Endothelial cell of umbilical vein (primary cell): ENCODE data around the gene CBS. TPM values are rescaled to one million over a fixed set of nuclear protein-coding genes. Genes with fewer than 3 reads are reported as not detected.

Source experiments
- BruUV-seq: library from RNA; stranded (reverse); fragments of 400-500 nt; replicated peaks from 2 replicates; lab custom pipeline; 2021; lab: Mats Ljungman, UMichigan
- CTCF ChIA-PET: fragments of 300-600, 350-600 bp; sonication (Branson Sonifier 250); formaldehyde crosslinking; loops from one replicate; lab custom pipeline; 2021; ENCODE audit warnings: antibody characterized with exemption, inconsistent platforms; lab: Charles Lee
- POLR2A ChIA-PET: fragments of 300-600, 350-600 bp; sonication (Branson Sonifier 250); formaldehyde crosslinking; loops from one replicate; lab custom pipeline; 2021; ENCODE audit warnings: antibody characterized with exemption, inconsistent platforms; lab: Charles Lee
- DNase-seq: peaks from one replicate; pipeline ENCODE4 v3.0.0-alpha.2; 2011; ENCODE audit warnings: low read depth, low spot score
- FAIRE-seq: peaks from 2 replicates; lab custom pipeline; 2011; peaks lifted over from hg19 to GRCh38; lab: Jason Lieb, UNC
- H2AFZ ChIP-seq: 2 replicates; pipeline ENCODE4 v1.6.0; 2012; ENCODE audit warnings: low read depth, low read length, control low read depth, inconsistent platforms
- H3K27ac ChIP-seq: 2 replicates; pipeline ENCODE4 v1.5.1; 2011; ENCODE audit warnings: low read depth, mild to moderate bottlenecking, control low read depth, low read length, moderate library complexity; ENCODE audit not compliant: insufficient read depth
- H3K27me3 ChIP-seq, 2 experiments: 2 replicates each; pipeline versions ENCODE4 v1.6.0 to v1.6.1; 2011; ENCODE audit warnings: low read length in 2 of 2, mixed read lengths in 1 of 2; ENCODE audit not compliant: control insufficient read depth in 2 of 2, insufficient read depth in 2 of 2
- H3K36me3 ChIP-seq, 2 experiments: 2 replicates in 1 of 2; 3 replicates in 1 of 2; pipeline ENCODE4 v1.5.1; 2011; ENCODE audit warnings: low read length in 2 of 2, mild to moderate bottlenecking in 1 of 2, moderate library complexity in 1 of 2; ENCODE audit not compliant: control insufficient read depth in 2 of 2, insufficient read depth in 2 of 2; ENCODE audit errors: extremely low read depth in 1 of 2
- H3K4me1 ChIP-seq: 3 replicates; pipeline ENCODE4 v1.5.1; 2011; ENCODE audit warnings: mild to moderate bottlenecking, low read length; ENCODE audit not compliant: control insufficient read depth, insufficient read depth; ENCODE audit errors: extremely low read depth
- H3K4me2 ChIP-seq: 2 replicates; pipeline ENCODE4 v1.6.1; 2011; ENCODE audit warnings: low read length, control low read depth, mixed read lengths; ENCODE audit not compliant: insufficient read depth
- H3K4me3 ChIP-seq, 3 experiments: fragments of 200-600 bp in 1 of 3; sonication (generic), shearing (Covaris generic) in 1 of 3; replicated peaks in 1 of 3; 2 replicates each; pipeline ENCODE4 v1.5.1; 2011 to 2016; ENCODE audit warnings: control low read depth in 3 of 3, low read length in 3 of 3, mild to moderate bottlenecking in 2 of 3, inconsistent platforms in 1 of 3, low read depth in 1 of 3, moderate library complexity in 1 of 3; ENCODE audit not compliant: insufficient read depth in 1 of 3
- H3K79me2 ChIP-seq: 2 replicates; pipeline ENCODE4 v1.6.0; 2012; ENCODE audit warnings: low read length, inconsistent platforms; ENCODE audit not compliant: control insufficient read depth, insufficient read depth
- H3K9ac ChIP-seq: replicated peaks from 2 replicates; pipeline ENCODE3; 2011; ENCODE audit warnings: low read length, control low read depth; ENCODE audit not compliant: insufficient read depth; ENCODE audit errors: extremely low read depth
- H3K9me1 ChIP-seq: replicated peaks from 3 replicates; pipeline ENCODE4 v1.6.0; 2011; ENCODE audit warnings: mild to moderate bottlenecking, low read length; ENCODE audit not compliant: control insufficient read depth, insufficient read depth; ENCODE audit errors: extremely low read depth
- H3K9me3 ChIP-seq: replicated peaks from 2 replicates; pipeline ENCODE4 v1.5.1; 2012; ENCODE audit warnings: low read length, inconsistent platforms; ENCODE audit not compliant: control insufficient read depth, insufficient read depth
- H4K20me1 ChIP-seq: replicated peaks from 2 replicates; pipeline ENCODE3; 2011; ENCODE audit warnings: mild to moderate bottlenecking, low read length; ENCODE audit not compliant: control insufficient read depth, insufficient read depth; ENCODE audit errors: extremely low read depth
- CTCF ChIP-seq, 2 donors: IDR thresholded peaks; 1 replicate in 1 of 2; 2 replicates in 1 of 2; pipeline ENCODE4 v1.5.1; 2011; ENCODE audit warnings: low read length in 2 of 2, mild to moderate bottlenecking in 2 of 2, moderate library complexity in 2 of 2, control low read depth in 1 of 2, inconsistent platforms in 1 of 2, low read depth in 1 of 2; ENCODE audit not compliant: insufficient read depth in 1 of 2; ENCODE audit errors: extremely low read depth in 1 of 2
- EZH2 ChIP-seq: IDR thresholded peaks from 2 replicates; pipeline ENCODE4 v1.6.1; 2012; ENCODE audit warnings: borderline replicate concordance, low read depth, mild to moderate bottlenecking, moderate library complexity, low read length, inconsistent platforms; ENCODE audit not compliant: severe bottlenecking
- FOS ChIP-seq: IDR thresholded peaks from 2 replicates; pipeline ENCODE4 v1.6.1; 2011; ENCODE audit warnings: mild to moderate bottlenecking, low read length, moderate library complexity, borderline replicate concordance; ENCODE audit not compliant: insufficient read depth
- GATA2 ChIP-seq: IDR thresholded peaks from 2 replicates; pipeline ENCODE4 v1.7.0; 2011; ENCODE audit warnings: low read depth, mild to moderate bottlenecking, moderate library complexity, mixed read lengths, low read length; ENCODE audit not compliant: insufficient read length, insufficient read depth
- JUN ChIP-seq: IDR thresholded peaks from 2 replicates; pipeline ENCODE4 v1.6.1; 2011; ENCODE audit warnings: borderline replicate concordance, low read depth; ENCODE audit not compliant: insufficient read length, insufficient read depth
- MAX ChIP-seq: IDR thresholded peaks from 2 replicates; pipeline ENCODE4 v1.6.1; 2011; ENCODE audit not compliant: insufficient read depth, insufficient read length
- MYC ChIP-seq: IDR thresholded peaks from one replicate; pipeline ENCODE4 v1.6.1; 2011; ENCODE audit warnings: mild to moderate bottlenecking, low read depth, low read length
- POLR2A ChIP-seq: IDR thresholded peaks from 2 replicates; pipeline ENCODE4 v1.6.1; 2012; ENCODE audit warnings: low read depth, mild to moderate bottlenecking, control low read depth, low read length
- POLR2AphosphoS5 ChIP-seq: IDR thresholded peaks from 2 replicates; pipeline ENCODE4 v1.6.1; 2012; ENCODE audit warnings: low read depth, mild to moderate bottlenecking, control low read depth, low read length, moderate library complexity; ENCODE audit not compliant: insufficient read depth
- dilution Hi-C: fragments of 300-500 bp; cut with MboI; formaldehyde crosslinking; loops from one replicate; pipeline ENCODE4 v1.15.0; 2019; ENCODE audit warnings: low sequenced_read_pairs; ENCODE audit not compliant: extremely low pct_ligation_motif_present
- intact Hi-C: fragments of 100-400 bp; cut with micrococcal nuclease; formaldehyde crosslinking; loops from one replicate; pipeline ENCODE4 v1.10.0; 2022
- polyA plus RNA-seq, 4 experiments: library from polyadenylated mRNA; depleted of rRNA in 3 of 4; stranded (reverse) in 3 of 4; unstranded in 1 of 4; fragments of >200 nt; gene quantifications; 2 replicates each; pipeline versions ENCODE4 v1.2.1 to v1.2.3, GENCODE V29; 2011 to 2012; ENCODE audit warnings: missing spikeins in 1 of 4
- total RNA-seq: library from RNA; stranded (reverse); gene quantifications from 2 replicates; pipeline ENCODE4 v1.2.3, GENCODE V29; 2021

Gene CBS
- total and polyA plus RNA-seq, 2 donors (not counting 3 experiments of a cell fraction or from before 2014, with no cell fraction given), result 22.0 to 92.9 TPM

- BruUV-seq, result no TSS peak
- DNase-seq (peak; percentile 71), FAIRE-seq (peak; percentile 73)
- Histone ChIP-seq H3K4me2 (peak overlapping the region; percentile 60), H3K9me1 (no peaks in the 10 kb centered on the region), H3K9ac (peak overlapping the region; percentile 4), H4K20me1 (no peaks in the 10 kb centered on the region), H3K79me2 (no peaks in the 10 kb centered on the region), H3K36me3 (peaks cover 3 to 4% of the 10 kb centered on the region in 2 experiments), H3K4me3 (no peak overlapping the region), H3K27me3 (no peaks in the 10 kb centered on the region), H2AFZ (peak overlapping the region; percentile 44), H3K27ac (peak overlapping the region; percentile 73), H3K9me3 (no peaks in the 10 kb centered on the region), H3K4me1 (peaks cover 16% of the 10 kb centered on the region)
- ChIA-PET POLR2A (no interaction called here), CTCF (interaction anchor here (1.0 kb wide), 1 partner anchor 43 kb away, joined by 7 read pairs; no protein-coding TSS in a partner anchor)
- TF ChIP-seq GATA2, result peak; percentile 85
- TF ChIP-seq FOS, result peak; percentile 38
- no peak for TF ChIP-seq MAX
- no peak for TF ChIP-seq MYC
- no peak for TF ChIP-seq EZH2
- TF ChIP-seq POLR2A, result no peak
- TF ChIP-seq POLR2AphosphoS5, result no peak
- TF ChIP-seq JUN, result peak; percentile 65
- TF ChIP-seq CTCF (IDR thresholded peaks at IDR 0.05; ENCODE audit: extremely low read depth in 1 of 2, insufficient read depth in 1 of 2, low read depth in 1 of 2, low read length in 2 of 2), result no peak
- intact Hi-C loops (no loop called here), dilution Hi-C loops (no loop called here)
Observed at GRCh38 chr21:43034101-43034500, 41.5 kb downstream of the CBS start.
